Erythroblast (primary cell): ENCODE measurements around the gene ADAMTS13.

ENCODE experiments used
- GATA1 ChIP-seq: IDR thresholded peaks from 2 replicates; pipeline ENCODE4 v1.6.1; 2011; ENCODE audit warnings: low read depth, mild to moderate bottlenecking, control low read depth, low read length, moderate library complexity
- POLR2A ChIP-seq: IDR thresholded peaks from 2 replicates; pipeline ENCODE4 v1.6.1; 2011; ENCODE audit warnings: mild to moderate bottlenecking, low read length

DNA sequence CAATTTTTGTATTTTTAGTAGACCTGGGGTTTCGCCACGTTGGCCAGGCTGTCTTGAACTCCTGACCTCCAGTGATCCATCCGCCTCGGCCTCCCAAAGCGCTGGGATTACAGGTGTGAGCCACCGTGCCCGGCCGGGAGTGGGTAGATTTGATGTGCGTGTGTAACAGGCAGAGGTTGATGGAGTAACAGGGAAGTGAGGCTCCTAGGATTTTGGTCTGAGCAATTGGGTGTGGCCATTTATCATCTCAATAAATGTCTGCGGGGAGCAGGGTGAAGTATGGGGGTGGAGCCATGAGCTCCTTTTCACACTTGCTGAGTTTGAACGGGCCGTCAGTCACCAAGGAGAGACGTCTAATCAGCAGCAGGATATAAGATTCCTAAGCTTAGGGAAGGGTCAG lies 3.2 kb upstream of the ADAMTS13 start:
- TF ChIP-seq POLR2A (no peak), GATA1 (no peak)
